ENCODE results near the gene GPC6.

The GPC6 gene

DNA sequence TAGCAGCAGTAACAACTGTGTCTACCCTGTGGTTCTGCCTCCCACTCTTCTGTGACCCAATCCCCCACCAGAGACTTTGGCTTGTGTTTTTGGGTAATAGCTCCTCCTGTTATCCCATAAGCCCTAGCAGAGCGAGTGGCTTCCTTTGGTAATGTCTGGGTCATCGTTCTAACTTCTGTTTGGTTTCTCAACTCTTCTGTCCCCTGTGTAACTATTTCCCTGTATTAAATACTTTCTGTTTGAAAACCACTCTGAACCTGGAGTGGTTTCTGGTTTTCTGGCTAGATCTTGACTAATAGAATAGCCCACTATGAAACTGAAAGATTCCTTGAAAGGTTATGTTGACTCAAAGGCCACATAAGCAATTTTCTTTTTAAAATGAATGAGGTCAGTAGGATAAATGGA, 902.9 kb downstream of the GPC6 start:
- DNase-seq = no peak
- Histone ChIP-seq H3K9me3 (ENCODE audit: control extremely low read depth in 1 of 5, control insufficient read depth in 4 of 5, insufficient read depth in 2 of 5, low read depth in 1 of 5, low read length in 4 of 5) (no peaks in the 10 kb centered on the region), H3K4me3 (ENCODE audit: control insufficient read depth in 1 of 7, extremely low read depth in 1 of 7, insufficient read depth in 4 of 7, low read depth in 2 of 7, low read length in 6 of 7) (no peak overlapping the region), H3K27me3 (replicated peaks in 2 of 5; ENCODE audit: control insufficient read depth in 4 of 5, insufficient read depth in 5 of 5, low read length in 4 of 5) (no peaks in the 10 kb centered on the region), H3K4me1 (ENCODE audit: control extremely low read depth in 1 of 4, control insufficient read depth in 4 of 4, insufficient read depth in 4 of 4, low read length in 3 of 4) (no peaks in the 10 kb centered on the region), H3K27ac (ENCODE audit: insufficient read depth in 1 of 2, low read depth in 1 of 2, low read length in 2 of 2, poor library complexity in 1 of 2, severe bottlenecking in 2 of 2) (no peak overlapping the region), H3K36me3 (ENCODE audit: control insufficient read depth in 4 of 4, insufficient read depth in 4 of 4, low read length in 3 of 4) (no peaks in the 10 kb centered on the region)
- WGBS (ENCODE audit: insufficient coverage) = 100% methylated on average over 1 of the region's 2 CpGs
- ChIA-PET POLR2A (no interaction called here), CTCF (interaction anchor here (0.5 to 1.7 kb wide), 2 partner anchors 10 to 1906 kb away, joined by 3 read pairs; no protein-coding TSS in a partner anchor)

DNA sequence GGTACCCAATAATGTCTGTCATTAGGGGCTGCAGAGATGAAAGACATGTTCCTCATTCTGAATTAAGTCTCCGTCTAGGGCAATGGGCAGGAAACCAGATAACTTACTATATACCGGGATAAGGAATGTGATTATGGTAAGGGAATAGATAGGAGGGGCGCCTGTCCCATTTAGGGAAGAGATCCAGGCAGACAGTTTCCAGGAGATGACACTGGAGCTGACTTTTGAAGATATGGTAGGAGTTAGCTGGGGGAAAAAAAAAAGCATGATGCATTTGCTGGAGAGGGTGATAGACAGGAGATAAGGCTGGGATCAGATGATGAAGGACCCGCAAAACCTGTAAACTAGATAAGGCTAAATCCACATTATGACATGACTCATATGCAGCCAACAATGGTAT, 912.2 kb downstream of the GPC6 start:
- CTCF ChIA-PET = interaction anchor here (1.1 kb wide), 1 partner anchor 9 kb away, joined by 3 read pairs; no protein-coding TSS in a partner anchor
- Histone ChIP-seq H3K27ac (ENCODE audit: insufficient read depth in 1 of 2, low read depth in 1 of 2, low read length in 2 of 2, poor library complexity in 1 of 2, severe bottlenecking in 2 of 2) (no peak overlapping the region), H3K4me1 (ENCODE audit: control extremely low read depth in 1 of 4, control insufficient read depth in 4 of 4, insufficient read depth in 4 of 4, low read length in 3 of 4) (no peaks in the 10 kb centered on the region), H3K36me3 (ENCODE audit: control insufficient read depth in 4 of 4, insufficient read depth in 4 of 4, low read length in 3 of 4) (no peaks in the 10 kb centered on the region), H3K27me3 (replicated peaks in 2 of 5; ENCODE audit: control insufficient read depth in 4 of 5, insufficient read depth in 5 of 5, low read length in 4 of 5) (no peaks in the 10 kb centered on the region), H3K4me3 (ENCODE audit: control insufficient read depth in 1 of 7, extremely low read depth in 1 of 7, insufficient read depth in 4 of 7, low read depth in 2 of 7, low read length in 6 of 7) (no peak overlapping the region), H3K9me3 (ENCODE audit: control extremely low read depth in 1 of 5, control insufficient read depth in 4 of 5, insufficient read depth in 2 of 5, low read depth in 1 of 5, low read length in 4 of 5) (no peaks in the 10 kb centered on the region)
- WGBS (ENCODE audit: insufficient coverage) = 100% methylated on average over 2 of the region's 4 CpGs
- DNase-seq = no peak
- POLR2A ChIA-PET = no interaction called here

GRCh38 chr13:94139393-94139995, 912.9 kb downstream of the GPC6 start:
- no peaks in the 10 kb centered on the region for H3K27me3 ChIP-seq (replicated peaks in 2 of 5; ENCODE audit: control insufficient read depth in 4 of 5, insufficient read depth in 5 of 5, low read length in 4 of 5)
- ChIA-PET POLR2A (no interaction called here), CTCF (interaction anchor here (1.1 kb wide), 1 partner anchor 10 kb away, joined by 3 read pairs; no protein-coding TSS in a partner anchor)
- H3K9me3 ChIP-seq (ENCODE audit: control extremely low read depth in 1 of 5, control insufficient read depth in 4 of 5, insufficient read depth in 2 of 5, low read depth in 1 of 5, low read length in 4 of 5) = no peaks in the 10 kb centered on the region
- no peak for DNase-seq
- H3K4me3 ChIP-seq (ENCODE audit: control insufficient read depth in 1 of 7, extremely low read depth in 1 of 7, insufficient read depth in 4 of 7, low read depth in 2 of 7, low read length in 6 of 7) = no peak overlapping the region
- H3K27ac ChIP-seq (ENCODE audit: insufficient read depth in 1 of 2, low read depth in 1 of 2, low read length in 2 of 2, poor library complexity in 1 of 2, severe bottlenecking in 2 of 2) = no peak overlapping the region
- no peaks in the 10 kb centered on the region for H3K4me1 ChIP-seq (ENCODE audit: control extremely low read depth in 1 of 4, control insufficient read depth in 4 of 4, insufficient read depth in 4 of 4, low read length in 3 of 4)
- H3K36me3 ChIP-seq (ENCODE audit: control insufficient read depth in 4 of 4, insufficient read depth in 4 of 4, low read length in 3 of 4) = no peaks in the 10 kb centered on the region
- 86% methylated on average over 1 of the region's 1 CpG for WGBS (ENCODE audit: insufficient coverage)

DNA sequence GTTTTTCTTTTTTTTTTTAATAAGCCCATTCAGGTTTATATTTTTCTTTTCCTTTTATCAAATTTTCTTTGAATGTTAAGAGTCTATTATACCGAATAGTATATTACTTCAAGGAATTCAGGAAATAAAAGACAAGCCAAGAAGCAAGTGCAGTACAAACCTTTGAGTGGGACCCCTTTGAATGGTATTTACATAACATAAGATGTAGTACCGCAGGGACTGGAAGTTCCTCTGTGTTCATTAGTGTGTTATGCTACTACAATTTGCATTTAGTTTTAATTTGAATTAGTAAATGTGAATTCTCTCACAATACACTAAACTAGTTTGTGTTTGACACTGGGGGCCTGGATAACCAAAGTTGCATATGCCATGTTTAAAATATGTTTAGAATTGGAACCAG, 913.4 kb downstream of the GPC6 start:
- ChIA-PET CTCF (interaction anchor here (1.0 to 1.1 kb wide), 2 partner anchors 10 to 33 kb away, joined by 3 read pairs; no protein-coding TSS in a partner anchor), POLR2A (no interaction called here)
- Histone ChIP-seq H3K9me3 (ENCODE audit: control extremely low read depth in 1 of 5, control insufficient read depth in 4 of 5, insufficient read depth in 2 of 5, low read depth in 1 of 5, low read length in 4 of 5) (no peaks in the 10 kb centered on the region), H3K4me3 (ENCODE audit: control insufficient read depth in 1 of 7, extremely low read depth in 1 of 7, insufficient read depth in 4 of 7, low read depth in 2 of 7, low read length in 6 of 7) (no peak overlapping the region), H3K4me1 (ENCODE audit: control extremely low read depth in 1 of 4, control insufficient read depth in 4 of 4, insufficient read depth in 4 of 4, low read length in 3 of 4) (no peaks in the 10 kb centered on the region), H3K36me3 (ENCODE audit: control insufficient read depth in 4 of 4, insufficient read depth in 4 of 4, low read length in 3 of 4) (no peaks in the 10 kb centered on the region), H3K27me3 (replicated peaks in 2 of 5; ENCODE audit: control insufficient read depth in 4 of 5, insufficient read depth in 5 of 5, low read length in 4 of 5) (no peaks in the 10 kb centered on the region), H3K27ac (ENCODE audit: insufficient read depth in 1 of 2, low read depth in 1 of 2, low read length in 2 of 2, poor library complexity in 1 of 2, severe bottlenecking in 2 of 2) (no peak overlapping the region)
- no peak for DNase-seq
- WGBS (ENCODE audit: insufficient coverage) = no CpG with 5 or more reads among the region's 2 CpGs

GRCh38 chr13:94140511-94140910, 913.9 kb downstream of the GPC6 start:
- no peaks in the 10 kb centered on the region for H3K36me3 ChIP-seq (ENCODE audit: control insufficient read depth in 4 of 4, insufficient read depth in 4 of 4, low read length in 3 of 4)
- ChIA-PET POLR2A (no interaction called here), CTCF (interaction anchor here (1.0 kb wide), 1 partner anchor 32 kb away, joined by 3 read pairs; no protein-coding TSS in a partner anchor)
- no peak overlapping the region for H3K27ac ChIP-seq (ENCODE audit: insufficient read depth in 1 of 2, low read depth in 1 of 2, low read length in 2 of 2, poor library complexity in 1 of 2, severe bottlenecking in 2 of 2)
- H3K4me1 ChIP-seq (ENCODE audit: control extremely low read depth in 1 of 4, control insufficient read depth in 4 of 4, insufficient read depth in 4 of 4, low read length in 3 of 4) = no peaks in the 10 kb centered on the region
- DNase-seq = no peak
- no peaks in the 10 kb centered on the region for H3K27me3 ChIP-seq (replicated peaks in 2 of 5; ENCODE audit: control insufficient read depth in 4 of 5, insufficient read depth in 5 of 5, low read length in 4 of 5)
- H3K9me3 ChIP-seq (ENCODE audit: control extremely low read depth in 1 of 5, control insufficient read depth in 4 of 5, insufficient read depth in 2 of 5, low read depth in 1 of 5, low read length in 4 of 5) = no peaks in the 10 kb centered on the region
- 96% methylated on average over 2 of the region's 2 CpGs for WGBS (ENCODE audit: insufficient coverage)
- H3K4me3 ChIP-seq (ENCODE audit: control insufficient read depth in 1 of 7, extremely low read depth in 1 of 7, insufficient read depth in 4 of 7, low read depth in 2 of 7, low read length in 6 of 7) = no peak overlapping the region

GRCh38 chr13:94143624-94144350, 917.2 kb downstream of the GPC6 start:
- Histone ChIP-seq H3K9me3 (ENCODE audit: control extremely low read depth in 1 of 5, control insufficient read depth in 4 of 5, insufficient read depth in 2 of 5, low read depth in 1 of 5, low read length in 4 of 5) (no peaks in the 10 kb centered on the region), H3K4me1 (ENCODE audit: control extremely low read depth in 1 of 4, control insufficient read depth in 4 of 4, insufficient read depth in 4 of 4, low read length in 3 of 4) (no peaks in the 10 kb centered on the region), H3K27ac (ENCODE audit: insufficient read depth in 1 of 2, low read depth in 1 of 2, low read length in 2 of 2, poor library complexity in 1 of 2, severe bottlenecking in 2 of 2) (no peak overlapping the region), H3K36me3 (ENCODE audit: control insufficient read depth in 4 of 4, insufficient read depth in 4 of 4, low read length in 3 of 4) (no peaks in the 10 kb centered on the region), H3K4me3 (ENCODE audit: control insufficient read depth in 1 of 7, extremely low read depth in 1 of 7, insufficient read depth in 4 of 7, low read depth in 2 of 7, low read length in 6 of 7) (no peak overlapping the region), H3K27me3 (replicated peaks in 2 of 5; ENCODE audit: control insufficient read depth in 4 of 5, insufficient read depth in 5 of 5, low read length in 4 of 5) (no peaks in the 10 kb centered on the region)
- DNase-seq = no peak
- 97% methylated on average over 8 of the region's 11 CpGs for WGBS (ENCODE audit: insufficient coverage)
- CTCF ChIA-PET = no interaction called here
- POLR2A ChIA-PET = no interaction called here

- no peak for DNase-seq
- Histone ChIP-seq H3K27ac (ENCODE audit: insufficient read depth in 1 of 2, low read depth in 1 of 2, low read length in 2 of 2, poor library complexity in 1 of 2, severe bottlenecking in 2 of 2) (no peak overlapping the region), H3K9me3 (ENCODE audit: control extremely low read depth in 1 of 5, control insufficient read depth in 4 of 5, insufficient read depth in 2 of 5, low read depth in 1 of 5, low read length in 4 of 5) (no peaks in the 10 kb centered on the region), H3K36me3 (ENCODE audit: control insufficient read depth in 4 of 4, insufficient read depth in 4 of 4, low read length in 3 of 4) (no peaks in the 10 kb centered on the region), H3K4me3 (ENCODE audit: control insufficient read depth in 1 of 7, extremely low read depth in 1 of 7, insufficient read depth in 4 of 7, low read depth in 2 of 7, low read length in 6 of 7) (no peak overlapping the region), H3K27me3 (replicated peaks in 2 of 5; ENCODE audit: control insufficient read depth in 4 of 5, insufficient read depth in 5 of 5, low read length in 4 of 5) (no peaks in the 10 kb centered on the region), H3K4me1 (ENCODE audit: control extremely low read depth in 1 of 4, control insufficient read depth in 4 of 4, insufficient read depth in 4 of 4, low read length in 3 of 4) (no peaks in the 10 kb centered on the region)
- POLR2A ChIA-PET = interaction anchor here (0.7 kb wide), 1 partner anchor 46 kb away, joined by 4 read pairs; no protein-coding TSS in a partner anchor
- WGBS (ENCODE audit: insufficient coverage) = 0% methylated on average over 1 of the region's 2 CpGs
- CTCF ChIA-PET = no interaction called here
Observed at GRCh38 chr13:94145966-94146365, 919.4 kb downstream of the GPC6 start.

All from common myeloid progenitor, CD34-positive (primary cell).